Stimulated activated CD8-positive, alpha-beta memory T cell treated with anti-CD3 and anti-CD28 coated beads, Interleukin-15, amount 100 ng/mL, for 24 hours (primary cell): ENCODE measurements around the gene TCP11X1.
"Not testable (repeated sequence)": the region's sequence is repeated elsewhere in the genome, so short reads cannot be mapped to it uniquely, and the experiment has no call there.

Experiments
- DNase-seq: peaks from one replicate; pipeline ENCODE4 v3.0.0-alpha.2; 2020; ENCODE audit warnings: low read depth

The TCP11X1 gene

GRCh38 chrX:102214986-102215385, at the start of gene TCP11X1:
TCP11X1 (plus strand) TSS chrX:102215301.
- DNase-seq, result not testable (repeated sequence)

- DNase-seq, result no peak
These were observed 29.0 kb upstream of the TCP11X1 start for GRCh38 chrX:102185967-102186720.

- not testable (repeated sequence) for DNase-seq
These were observed 7.2 kb upstream of the TCP11X1 start for GRCh38 chrX:102207940-102208339.

- not testable (repeated sequence) for DNase-seq
These were observed 1.4 kb downstream of the TCP11X1 start for GRCh38 chrX:102216497-102216896.

GRCh38 chrX:102235678-102236077, 20.6 kb downstream of the TCP11X1 start:
- DNase-seq, result not testable (repeated sequence)

- DNase-seq, result not testable (repeated sequence)
These were observed 25.2 kb downstream of the TCP11X1 start for GRCh38 chrX:102240265-102240664.

GRCh38 chrX:102246893-102247292, 31.8 kb downstream of the TCP11X1 start, which contains the start of gene NXF2:
NXF2 (plus strand) TSS chrX:102247167; CDS start chrX:102307079, 59,912 bp downstream.
- DNase-seq, result not testable (repeated sequence)

- DNase-seq, result not testable (repeated sequence)
These were observed 57.1 kb downstream of the TCP11X1 start for GRCh38 chrX:102272231-102272630.
